Measurements from ENCODE around the gene PREX1.
"Not testable (repeated sequence)": the region's sequence is repeated elsewhere in the genome, so short reads cannot be mapped to it uniquely, and the experiment has no call there.

The PREX1 gene

GRCh38 chr20:48604426-48604825, 223.4 kb downstream of the PREX1 start:
- Histone ChIP-seq H3K9me3 (ENCODE audit: control insufficient read depth in 1 of 2, low read length in 2 of 2) (no peaks in the 10 kb centered on the region), H3K4me3 (ENCODE audit: low read depth in 1 of 2, low read length in 2 of 2) (no peak overlapping the region), H3K9ac (ENCODE audit: low read depth in 1 of 2, low read length in 2 of 2) (no peak overlapping the region), H3K36me3 (ENCODE audit: control insufficient read depth in 1 of 2, insufficient read depth in 2 of 2, low read length in 2 of 2) (no peaks in the 10 kb centered on the region), H3K27ac (ENCODE audit: low read depth, low read length) (no peak overlapping the region), H3K27me3 (ENCODE audit: control insufficient read depth in 1 of 2, insufficient read depth in 2 of 2, low read length in 2 of 2) (no peaks in the 10 kb centered on the region), H3K4me1 (ENCODE audit: control insufficient read depth in 1 of 2, insufficient read depth in 2 of 2, low read length in 2 of 2) (no peaks in the 10 kb centered on the region)

- no peak overlapping the region for H3K4me3 ChIP-seq (ENCODE audit: low read depth in 1 of 2, low read length in 2 of 2)
- no peak overlapping the region for H3K9ac ChIP-seq (ENCODE audit: low read depth in 1 of 2, low read length in 2 of 2)
- no peaks in the 10 kb centered on the region for H3K36me3 ChIP-seq (ENCODE audit: control insufficient read depth in 1 of 2, insufficient read depth in 2 of 2, low read length in 2 of 2)
- no peaks in the 10 kb centered on the region for H3K4me1 ChIP-seq (ENCODE audit: control insufficient read depth in 1 of 2, insufficient read depth in 2 of 2, low read length in 2 of 2)
- no peaks in the 10 kb centered on the region for H3K9me3 ChIP-seq (ENCODE audit: control insufficient read depth in 1 of 2, low read length in 2 of 2)
- no peaks in the 10 kb centered on the region for H3K27me3 ChIP-seq (ENCODE audit: control insufficient read depth in 1 of 2, insufficient read depth in 2 of 2, low read length in 2 of 2)
- no peak overlapping the region for H3K27ac ChIP-seq (ENCODE audit: low read depth, low read length)
Measured at GRCh38 chr20:48603819-48604405, 223.9 kb downstream of the PREX1 start.

GRCh38 chr20:48603116-48603818, 224.5 kb downstream of the PREX1 start:
- no peak overlapping the region for H3K27ac ChIP-seq (ENCODE audit: low read depth, low read length)
- no peaks in the 10 kb centered on the region for H3K4me1 ChIP-seq (ENCODE audit: control insufficient read depth in 1 of 2, insufficient read depth in 2 of 2, low read length in 2 of 2)
- no peak overlapping the region for H3K4me3 ChIP-seq (ENCODE audit: low read depth in 1 of 2, low read length in 2 of 2)
- H3K9me3 ChIP-seq (ENCODE audit: control insufficient read depth in 1 of 2, low read length in 2 of 2): no peaks in the 10 kb centered on the region
- no peak overlapping the region for H3K9ac ChIP-seq (ENCODE audit: low read depth in 1 of 2, low read length in 2 of 2)
- H3K36me3 ChIP-seq (ENCODE audit: control insufficient read depth in 1 of 2, insufficient read depth in 2 of 2, low read length in 2 of 2): no peaks in the 10 kb centered on the region
- no peaks in the 10 kb centered on the region for H3K27me3 ChIP-seq (ENCODE audit: control insufficient read depth in 1 of 2, insufficient read depth in 2 of 2, low read length in 2 of 2)

- no peak overlapping the region for H3K27ac ChIP-seq (ENCODE audit: low read depth, low read length)
- H3K27me3 ChIP-seq (ENCODE audit: control insufficient read depth in 1 of 2, insufficient read depth in 2 of 2, low read length in 2 of 2): no peaks in the 10 kb centered on the region
- H3K4me1 ChIP-seq (ENCODE audit: control insufficient read depth in 1 of 2, insufficient read depth in 2 of 2, low read length in 2 of 2): no peaks in the 10 kb centered on the region
- no peak overlapping the region for H3K9ac ChIP-seq (ENCODE audit: low read depth in 1 of 2, low read length in 2 of 2)
- no peak overlapping the region for H3K4me3 ChIP-seq (ENCODE audit: low read depth in 1 of 2, low read length in 2 of 2)
- no peaks in the 10 kb centered on the region for H3K9me3 ChIP-seq (ENCODE audit: control insufficient read depth in 1 of 2, low read length in 2 of 2)
- no peaks in the 10 kb centered on the region for H3K36me3 ChIP-seq (ENCODE audit: control insufficient read depth in 1 of 2, insufficient read depth in 2 of 2, low read length in 2 of 2)
Measured at GRCh38 chr20:48601798-48602197, 226.0 kb downstream of the PREX1 start.

DNA sequence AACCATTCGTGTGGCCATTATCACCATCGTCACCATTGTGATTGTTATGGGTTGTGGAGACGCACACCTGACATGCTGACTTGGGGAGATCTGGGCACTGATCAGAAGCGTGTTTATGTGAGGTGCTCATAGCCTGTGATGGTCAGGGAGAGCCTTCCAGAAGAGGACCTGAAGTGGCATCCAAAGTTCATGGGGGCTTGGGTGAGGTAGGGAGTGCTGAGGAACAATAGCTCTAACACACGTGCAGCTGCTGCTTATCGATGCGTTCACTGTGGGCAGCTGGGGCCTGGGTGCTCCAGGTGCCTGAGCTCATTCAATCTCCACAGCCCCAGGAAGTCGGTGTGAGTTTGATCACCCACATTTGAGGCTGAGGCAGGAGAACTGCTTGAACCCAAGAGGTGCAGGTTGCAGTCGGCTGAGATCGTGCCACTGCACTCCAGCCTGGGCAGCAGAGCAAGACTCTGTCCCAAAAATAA, 227.3 kb downstream of the PREX1 start:
- H3K27ac ChIP-seq (ENCODE audit: low read depth, low read length): no peak overlapping the region
- H3K9ac ChIP-seq (ENCODE audit: low read depth in 1 of 2, low read length in 2 of 2): no peak overlapping the region
- no peak overlapping the region for H3K4me3 ChIP-seq (ENCODE audit: low read depth in 1 of 2, low read length in 2 of 2)
- H3K9me3 ChIP-seq (ENCODE audit: control insufficient read depth in 1 of 2, low read length in 2 of 2): no peaks in the 10 kb centered on the region
- H3K27me3 ChIP-seq (ENCODE audit: control insufficient read depth in 1 of 2, insufficient read depth in 2 of 2, low read length in 2 of 2): peaks cover 0 to 3% of the 10 kb centered on the region in 2 donors
- no peaks in the 10 kb centered on the region for H3K36me3 ChIP-seq (ENCODE audit: control insufficient read depth in 1 of 2, insufficient read depth in 2 of 2, low read length in 2 of 2)
- H3K4me1 ChIP-seq (ENCODE audit: control insufficient read depth in 1 of 2, insufficient read depth in 2 of 2, low read length in 2 of 2): no peaks in the 10 kb centered on the region

GRCh38 chr20:48599748-48600469, 227.9 kb downstream of the PREX1 start:
- H3K4me3 ChIP-seq (ENCODE audit: low read depth in 1 of 2, low read length in 2 of 2): no peak overlapping the region
- no peak overlapping the region for H3K9ac ChIP-seq (ENCODE audit: low read depth in 1 of 2, low read length in 2 of 2)
- H3K27ac ChIP-seq (ENCODE audit: low read depth, low read length): no peak overlapping the region
- H3K27me3 ChIP-seq (ENCODE audit: control insufficient read depth in 1 of 2, insufficient read depth in 2 of 2, low read length in 2 of 2): peaks cover 0 to 3% of the 10 kb centered on the region in 2 donors
- no peaks in the 10 kb centered on the region for H3K36me3 ChIP-seq (ENCODE audit: control insufficient read depth in 1 of 2, insufficient read depth in 2 of 2, low read length in 2 of 2)
- no peaks in the 10 kb centered on the region for H3K4me1 ChIP-seq (ENCODE audit: control insufficient read depth in 1 of 2, insufficient read depth in 2 of 2, low read length in 2 of 2)
- H3K9me3 ChIP-seq (ENCODE audit: control insufficient read depth in 1 of 2, low read length in 2 of 2): no peaks in the 10 kb centered on the region

GRCh38 chr20:48599106-48599747, 228.6 kb downstream of the PREX1 start:
- no peaks in the 10 kb centered on the region for H3K9me3 ChIP-seq (ENCODE audit: control insufficient read depth in 1 of 2, low read length in 2 of 2)

DNA sequence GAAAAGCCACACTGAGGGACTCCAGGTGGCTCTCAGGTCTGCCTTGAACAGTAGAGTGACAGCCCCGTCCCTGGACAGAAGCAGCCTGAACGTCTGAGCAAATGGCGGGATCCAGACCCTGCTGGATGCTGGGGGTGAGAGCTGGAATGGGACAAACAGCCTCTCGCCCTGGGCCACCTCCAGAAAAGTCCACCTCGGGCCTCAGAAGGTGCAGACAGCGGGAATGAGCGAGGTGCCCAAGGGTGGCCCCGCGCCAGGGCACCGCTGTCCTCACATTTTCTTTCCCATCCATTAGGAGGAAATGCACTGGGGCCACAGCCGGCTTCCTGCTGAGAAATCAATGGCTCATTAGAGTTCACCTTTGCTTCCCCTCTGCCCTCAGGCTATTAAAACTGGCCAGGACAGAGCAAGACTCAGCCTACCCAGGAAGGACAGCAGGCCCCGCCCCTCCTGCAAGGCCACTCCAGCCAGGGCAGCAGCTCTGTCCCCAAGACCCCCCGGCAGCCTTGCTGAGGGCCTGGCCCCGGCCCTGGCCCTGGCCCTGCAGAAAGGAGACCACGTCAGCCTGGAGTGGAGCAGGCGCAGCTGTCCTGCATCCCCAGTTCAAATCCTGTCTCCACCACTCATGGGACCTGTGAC, 229.4 kb downstream of the PREX1 start:
- not testable (repeated sequence) for H3K9me3 ChIP-seq (ENCODE audit: control insufficient read depth in 1 of 2, low read length in 2 of 2); H3K27ac ChIP-seq (ENCODE audit: low read depth, low read length); H3K9ac ChIP-seq (ENCODE audit: low read depth in 1 of 2, low read length in 2 of 2); H3K36me3 ChIP-seq (ENCODE audit: control insufficient read depth in 1 of 2, insufficient read depth in 2 of 2, low read length in 2 of 2); H3K4me1 ChIP-seq (ENCODE audit: control insufficient read depth in 1 of 2, insufficient read depth in 2 of 2, low read length in 2 of 2); H3K27me3 ChIP-seq (ENCODE audit: control insufficient read depth in 1 of 2, insufficient read depth in 2 of 2, low read length in 2 of 2); H3K4me3 ChIP-seq (ENCODE audit: low read depth in 1 of 2, low read length in 2 of 2)

More at GRCh38 chr20:48599106-48599747, 228.6 kb downstream of the PREX1 start:
- H3K4me1 ChIP-seq (ENCODE audit: control insufficient read depth in 1 of 2, insufficient read depth in 2 of 2, low read length in 2 of 2): no peaks in the 10 kb centered on the region
- no peak overlapping the region for H3K4me3 ChIP-seq (ENCODE audit: low read depth in 1 of 2, low read length in 2 of 2)
- no peak overlapping the region for H3K9ac ChIP-seq (ENCODE audit: low read depth in 1 of 2, low read length in 2 of 2)
- no peaks in the 10 kb centered on the region for H3K36me3 ChIP-seq (ENCODE audit: control insufficient read depth in 1 of 2, insufficient read depth in 2 of 2, low read length in 2 of 2)
- H3K27me3 ChIP-seq (ENCODE audit: control insufficient read depth in 1 of 2, insufficient read depth in 2 of 2, low read length in 2 of 2): peaks cover 0 to 3% of the 10 kb centered on the region in 2 donors
- H3K27ac ChIP-seq (ENCODE audit: low read depth, low read length): no peak overlapping the region

DNA sequence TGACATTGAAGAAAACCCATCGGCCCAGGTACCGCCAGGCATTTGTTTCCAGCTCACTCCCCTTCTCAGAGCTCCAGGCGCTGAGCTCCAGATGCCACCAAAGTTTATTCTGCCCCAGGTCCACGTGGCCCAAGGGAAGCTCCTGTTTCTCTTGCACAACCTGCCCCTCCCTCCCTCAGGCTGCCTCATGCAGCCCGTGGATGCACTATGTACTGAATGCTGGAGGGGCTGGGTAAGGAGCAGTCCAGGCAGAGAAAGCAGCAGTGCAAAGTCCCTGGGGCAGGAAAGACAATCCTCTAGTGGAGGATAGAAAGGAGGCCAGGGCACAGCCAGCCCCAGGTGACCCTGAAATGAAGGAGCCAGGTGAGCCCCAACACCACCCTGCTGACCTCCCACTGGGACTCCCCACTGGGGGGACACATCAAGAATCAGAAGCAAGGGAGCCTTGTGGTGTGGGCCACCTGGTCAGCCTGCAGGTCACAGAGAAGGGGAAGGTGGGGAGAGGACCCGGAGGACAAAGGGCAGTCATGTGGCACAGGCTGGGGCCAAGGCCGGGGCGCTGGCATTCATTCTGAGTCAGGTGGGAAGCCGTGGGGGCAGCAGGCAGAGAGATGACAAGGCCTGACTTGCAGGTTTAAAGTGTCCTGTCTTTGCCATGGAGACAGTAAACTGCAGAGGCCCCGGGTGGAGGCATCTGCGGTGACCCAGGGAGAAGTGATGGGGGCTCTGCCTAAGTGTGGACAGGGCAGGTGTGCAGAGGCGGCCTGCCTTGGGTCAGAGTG, 230.1 kb downstream of the PREX1 start:
- peaks cover 0 to 3% of the 10 kb centered on the region in 2 donors for H3K27me3 ChIP-seq (ENCODE audit: control insufficient read depth in 1 of 2, insufficient read depth in 2 of 2, low read length in 2 of 2)
- H3K4me1 ChIP-seq (ENCODE audit: control insufficient read depth in 1 of 2, insufficient read depth in 2 of 2, low read length in 2 of 2): no peaks in the 10 kb centered on the region
- H3K9me3 ChIP-seq (ENCODE audit: control insufficient read depth in 1 of 2, low read length in 2 of 2): no peaks in the 10 kb centered on the region
- H3K27ac ChIP-seq (ENCODE audit: low read depth, low read length): no peak overlapping the region
- H3K36me3 ChIP-seq (ENCODE audit: control insufficient read depth in 1 of 2, insufficient read depth in 2 of 2, low read length in 2 of 2): no peaks in the 10 kb centered on the region
- no peak overlapping the region for H3K4me3 ChIP-seq (ENCODE audit: low read depth in 1 of 2, low read length in 2 of 2)
- no peak overlapping the region for H3K9ac ChIP-seq (ENCODE audit: low read depth in 1 of 2, low read length in 2 of 2)
